ENCODE measurements around the gene GPATCH8. TPM values are rescaled to one million over a fixed set of nuclear protein-coding genes. Genes with fewer than 3 reads are reported as not detected.

Gene GPATCH8
- total RNA-seq, 1 experiment from 2014 or later: 33.8 TPM

GRCh38 chr17:44465276-44465675, 37.9 kb downstream of the GPATCH8 start:
- ChIA-PET CTCF (no interaction called here), POLR2A (ENCODE audit: low non-redundant PET) (no interaction called here)
- BruUV-seq (replicated peaks): no TSS peak
- no peaks in the 10 kb centered on the region for H3K4me1 ChIP-seq (ENCODE audit: insufficient read depth, low read length, poor library complexity, severe bottlenecking)
- no peak overlapping the region for H3K4me3 ChIP-seq (ENCODE audit: low read depth, low read length, poor library complexity, severe bottlenecking)
- H3K27ac ChIP-seq (ENCODE audit: low read depth, low read length, poor library complexity, severe bottlenecking): no peak overlapping the region
- no peak for DNase-seq (ENCODE audit: low spot score)
- H3K36me3 ChIP-seq (ENCODE audit: insufficient read depth, low read length, poor library complexity, severe bottlenecking): no peaks in the 10 kb centered on the region
- H3K27me3 ChIP-seq (replicated peaks; ENCODE audit: insufficient read depth, low read depth, low read length, poor library complexity): no peaks in the 10 kb centered on the region
- intact Hi-C loops (cut with micrococcal nuclease; ENCODE audit: unreplicated experiment): no loop called here
- no peaks in the 10 kb centered on the region for H3K9me3 ChIP-seq (ENCODE audit: low read depth, low read length, poor library complexity, severe bottlenecking)
- TF ChIP-seq CTCF (conservative IDR thresholded peaks at IDR 0.05; ENCODE audit: low read depth, low read length): no peak
- TF ChIP-seq EZH2 (IDR thresholded peaks at IDR 0.05; ENCODE audit: borderline replicate concordance, low read depth, low read length, poor library complexity, severe bottlenecking): no peak

- BruUV-seq (replicated peaks): no TSS peak
- CTCF ChIA-PET: no interaction called here
- Histone ChIP-seq H3K36me3 (ENCODE audit: insufficient read depth, low read length, poor library complexity, severe bottlenecking) (no peaks in the 10 kb centered on the region), H3K27ac (ENCODE audit: low read depth, low read length, poor library complexity, severe bottlenecking) (no peak overlapping the region), H3K9me3 (ENCODE audit: low read depth, low read length, poor library complexity, severe bottlenecking) (no peaks in the 10 kb centered on the region), H3K4me1 (ENCODE audit: insufficient read depth, low read length, poor library complexity, severe bottlenecking) (no peaks in the 10 kb centered on the region), H3K4me3 (ENCODE audit: low read depth, low read length, poor library complexity, severe bottlenecking) (no peak overlapping the region), H3K27me3 (replicated peaks; ENCODE audit: insufficient read depth, low read depth, low read length, poor library complexity) (no peaks in the 10 kb centered on the region)
- TF ChIP-seq EZH2 (IDR thresholded peaks at IDR 0.05; ENCODE audit: borderline replicate concordance, low read depth, low read length, poor library complexity, severe bottlenecking) (no peak), CTCF (conservative IDR thresholded peaks at IDR 0.05; ENCODE audit: low read depth, low read length) (no peak)
- POLR2A ChIA-PET (ENCODE audit: low non-redundant PET): no interaction called here
- DNase-seq (ENCODE audit: low spot score): no peak
- intact Hi-C loops (cut with micrococcal nuclease; ENCODE audit: unreplicated experiment): no loop called here
Observed at GRCh38 chr17:44464037-44464436, 39.2 kb downstream of the GPATCH8 start.

- CTCF ChIA-PET: no interaction called here
- POLR2A ChIA-PET (ENCODE audit: low non-redundant PET): no interaction called here
- Histone ChIP-seq H3K9me3 (ENCODE audit: low read depth, low read length, poor library complexity, severe bottlenecking) (no peaks in the 10 kb centered on the region), H3K4me3 (ENCODE audit: low read depth, low read length, poor library complexity, severe bottlenecking) (no peak overlapping the region), H3K4me1 (ENCODE audit: insufficient read depth, low read length, poor library complexity, severe bottlenecking) (no peaks in the 10 kb centered on the region), H3K27me3 (replicated peaks; ENCODE audit: insufficient read depth, low read depth, low read length, poor library complexity) (no peaks in the 10 kb centered on the region), H3K27ac (ENCODE audit: low read depth, low read length, poor library complexity, severe bottlenecking) (no peak overlapping the region), H3K36me3 (ENCODE audit: insufficient read depth, low read length, poor library complexity, severe bottlenecking) (no peaks in the 10 kb centered on the region)
- DNase-seq (ENCODE audit: low spot score): no peak
- intact Hi-C loops (cut with micrococcal nuclease; ENCODE audit: unreplicated experiment): no loop called here
- TF ChIP-seq CTCF (conservative IDR thresholded peaks at IDR 0.05; ENCODE audit: low read depth, low read length) (no peak), EZH2 (IDR thresholded peaks at IDR 0.05; ENCODE audit: borderline replicate concordance, low read depth, low read length, poor library complexity, severe bottlenecking) (no peak)
- BruUV-seq (replicated peaks): no TSS peak
Observed at GRCh38 chr17:44451832-44452231, 51.4 kb downstream of the GPATCH8 start.
